GM21367 (cell line): ENCODE results near the gene HACD2.
"Not testable (repeated sequence)": the region's sequence is repeated elsewhere in the genome, so short reads cannot be mapped to it uniquely, and the experiment has no call there.

Source experiments
- ATAC-seq: cut with Tn5 transposase; IDR thresholded peaks from one replicate; pipeline ENCODE4 v1.9.1; 2021; ENCODE audit not compliant: unreplicated experiment

Gene HACD2

GRCh38 chr3:123611674-123612073 is 26.8 kb upstream of the HACD2 start:
- ATAC-seq, result not testable (repeated sequence)

- no peak for ATAC-seq
These were observed 26.2 kb upstream of the HACD2 start for GRCh38 chr3:123611082-123611481.

- ATAC-seq, result no peak
These were observed 25.5 kb upstream of the HACD2 start for GRCh38 chr3:123610331-123610730.

GRCh38 chr3:123609063-123609462 is 24.2 kb upstream of the HACD2 start:
- ATAC-seq, result no peak

GRCh38 chr3:123608263-123608937 is 23.5 kb upstream of the HACD2 start:
- ATAC-seq, result no peak

GRCh38 chr3:123606527-123606926 is 21.7 kb upstream of the HACD2 start:
- no peak for ATAC-seq

GRCh38 chr3:123605789-123606234 is 21.0 kb upstream of the HACD2 start:
- peak; percentile 55 for ATAC-seq

GRCh38 chr3:123603153-123603552 is 18.3 kb upstream of the HACD2 start:
- ATAC-seq, result not testable (repeated sequence)

- no peak for ATAC-seq
These were observed 17.5 kb upstream of the HACD2 start for GRCh38 chr3:123602325-123602724.

GRCh38 chr3:123600863-123601262 is 16.0 kb upstream of the HACD2 start:
- ATAC-seq, result not testable (repeated sequence)

- ATAC-seq, result no peak
These were observed 12.7 kb upstream of the HACD2 start for GRCh38 chr3:123597561-123597960.

- ATAC-seq, result no peak
These were observed 10.7 kb upstream of the HACD2 start for GRCh38 chr3:123595396-123596180.

- ATAC-seq, result no peak
These were observed 8.5 kb upstream of the HACD2 start for GRCh38 chr3:123593381-123593780.

GRCh38 chr3:123590685-123591450 is 6.0 kb upstream of the HACD2 start:
- no peak for ATAC-seq

GRCh38 chr3:123587401-123587800 is 2.5 kb upstream of the HACD2 start:
- ATAC-seq, result no peak

GRCh38 chr3:123586968-123587367 is 2.1 kb upstream of the HACD2 start:
- no peak for ATAC-seq

GRCh38 chr3:123586131-123586530 is 1.3 kb upstream of the HACD2 start:
- no peak for ATAC-seq

GRCh38 chr3:123584284-123584987 is 417 bp downstream of the HACD2 start:
- ATAC-seq, result peak; percentile 31

GRCh38 chr3:123583561-123583960 is 1.3 kb downstream of the HACD2 start:
- ATAC-seq, result no peak

GRCh38 chr3:123582315-123582714 is 2.5 kb downstream of the HACD2 start:
- ATAC-seq, result no peak

- no peak for ATAC-seq
These were observed 8.7 kb downstream of the HACD2 start for GRCh38 chr3:123576122-123576521.
